ENCODE results near the gene UBE2E1. TPM values are rescaled to one million over a fixed set of nuclear protein-coding genes. Genes with fewer than 3 reads are reported as not detected.
A peak's percentile ranks its signal among the peaks of the same experiment; 100 is the strongest.
"Not testable (repeated sequence)": the region's sequence is repeated elsewhere in the genome, so short reads cannot be mapped to it uniquely, and the experiment has no call there.

The UBE2E1 gene
- total RNA-seq, 6 experiments from 2014 or later, result 75.6 to 93.8 (median 84.2) TPM

- peaks cover 53% of the 10 kb centered on the region for H3K4me1 Mint-ChIP-seq (ENCODE audit: low read depth)
- TF ChIP-seq CTCF (IDR thresholded peaks at IDR 0.05), result no peak
- H3K4me3 Mint-ChIP-seq, result peak overlapping the region; percentile 100
- no peak for DNase-seq
- 0 out of 2 replicates have a peak, but pooled peaks cover 3% of the 10 kb centered on the region for H3K9me3 Mint-ChIP-seq
- peaks cover 43% of the 10 kb centered on the region for H3K36me3 Mint-ChIP-seq (ENCODE audit: low read depth)
- peak overlapping the region; percentile 99 for H3K27ac Mint-ChIP-seq
- H3K27me3 Mint-ChIP-seq (ENCODE audit: insufficient read depth), result peaks cover 5% of the 10 kb centered on the region
These were observed 110.6 kb downstream of the UBE2E1 start for GRCh38 chr3:23916152-23916885.

- H3K4me1 Mint-ChIP-seq (ENCODE audit: low read depth), result peaks cover 53% of the 10 kb centered on the region
These were observed 111.3 kb downstream of the UBE2E1 start, which contains the start of the genes NKIRAS1 and RPL15 for GRCh38 chr3:23916886-23917678. Gene NKIRAS1, minus strand, starts transcription at chr3:23916990. Its CDS starts 6,086 bp downstream, at chr3:23910904. Gene RPL15, plus strand, starts transcription at chr3:23917132. Its CDS starts 728 bp downstream, at chr3:23917860.

GRCh38 chr3:23917679-23918303 is 112.0 kb downstream of the UBE2E1 start:
- peak; percentile 21 for DNase-seq
- Mint-ChIP-seq H3K4me1 (ENCODE audit: low read depth) (peaks cover 53% of the 10 kb centered on the region), H3K27ac (peak overlapping the region; percentile 99), H3K36me3 (ENCODE audit: low read depth) (peaks cover 45% of the 10 kb centered on the region), H3K4me3 (peak overlapping the region; percentile 100)
- not testable (repeated sequence) for H3K9me3 Mint-ChIP-seq; H3K27me3 Mint-ChIP-seq (ENCODE audit: insufficient read depth)

More at GRCh38 chr3:23916886-23917678, 111.3 kb downstream of the UBE2E1 start, which contains the start of the genes NKIRAS1 and RPL15:
- H3K4me3 Mint-ChIP-seq, result peak within 1 kb of the TSS; percentile 100
- peak within 1 kb of the TSS; percentile 99 for H3K27ac Mint-ChIP-seq
- TF ChIP-seq CTCF (IDR thresholded peaks at IDR 0.05), result peak; percentile 79
- 0 out of 2 replicates have a peak, but pooled peaks cover 3% of the 10 kb centered on the region for H3K9me3 Mint-ChIP-seq
- DNase-seq, result peak; percentile 96
- H3K36me3 Mint-ChIP-seq (ENCODE audit: low read depth), result peaks cover 45% of the 10 kb centered on the region
- H3K27me3 Mint-ChIP-seq (ENCODE audit: insufficient read depth), result peaks cover 5% of the 10 kb centered on the region

GRCh38 chr3:23918331-23918730 is 112.6 kb downstream of the UBE2E1 start:
- H3K4me1 Mint-ChIP-seq (ENCODE audit: low read depth), result peaks cover 51% of the 10 kb centered on the region

GRCh38 chr3:23919628-23920027 is 113.9 kb downstream of the UBE2E1 start:
- no peak for TF ChIP-seq CTCF (IDR thresholded peaks at IDR 0.05)
- DNase-seq, result no peak
- Mint-ChIP-seq H3K9me3 (0 out of 2 replicates have a peak, but pooled peaks cover 3% of the 10 kb centered on the region), H3K27me3 (ENCODE audit: insufficient read depth) (peaks cover 5% of the 10 kb centered on the region), H3K27ac (peak overlapping the region; percentile 25), H3K4me3 (peak overlapping the region; percentile 100), H3K4me1 (ENCODE audit: low read depth) (peaks cover 47% of the 10 kb centered on the region), H3K36me3 (ENCODE audit: low read depth) (peaks cover 45% of the 10 kb centered on the region)

More at GRCh38 chr3:23918331-23918730, 112.6 kb downstream of the UBE2E1 start:
- Mint-ChIP-seq H3K27ac (peak overlapping the region; percentile 99), H3K4me3 (peak overlapping the region; percentile 100), H3K36me3 (ENCODE audit: low read depth) (peaks cover 45% of the 10 kb centered on the region)
- not testable (repeated sequence) for H3K9me3 Mint-ChIP-seq; H3K27me3 Mint-ChIP-seq (ENCODE audit: insufficient read depth); DNase-seq

GRCh38 chr3:23920151-23920655 is 114.4 kb downstream of the UBE2E1 start:
- Mint-ChIP-seq H3K27ac (peak overlapping the region; percentile 25), H3K27me3 (ENCODE audit: insufficient read depth) (peaks cover 7% of the 10 kb centered on the region), H3K4me1 (ENCODE audit: low read depth) (peaks cover 41% of the 10 kb centered on the region), H3K4me3 (peak overlapping the region; percentile 100; the same call in 1 of the 2 replicates), H3K36me3 (ENCODE audit: low read depth) (peaks cover 45% of the 10 kb centered on the region), H3K9me3 (0 out of 2 replicates have a peak, but pooled peaks cover 3% of the 10 kb centered on the region)
- no peak for DNase-seq
- no peak for TF ChIP-seq CTCF (IDR thresholded peaks at IDR 0.05)
